SK-N-SH (cell line): Measurements from ENCODE around the gene KLHL21. TPM values are rescaled to one million over a fixed set of nuclear protein-coding genes. Genes with fewer than 3 reads are reported as not detected.

Experiments used
- CTCF ChIA-PET: fragments of 300-600, 350-600 bp; formaldehyde crosslinking; extraction: SDS; loops from one replicate; lab custom pipeline; 2021; lab: Yijun Ruan, JAX
- POLR2A ChIA-PET: fragments of 350-600 bp; sonication (Branson Sonifier 250); formaldehyde crosslinking; extraction: SDS; loops from one replicate; lab custom pipeline; 2020; ENCODE audit warnings: antibody characterized with exemption, inconsistent platforms; lab: Yijun Ruan, JAX
- DNase-seq: peaks from one replicate; pipeline ENCODE4 v3.0.0; 2012
- H2AFZ ChIP-seq: fragments of 200-600 bp; sonication (generic); 2 replicates; pipeline ENCODE4 v1.8.1; 2016; ENCODE audit warnings: antibody characterized with exemption, mild to moderate bottlenecking, low read depth
- H3F3A ChIP-seq: fragments of 200-600 bp; sonication (generic); replicated peaks from 2 replicates; pipeline ENCODE3; 2016; ENCODE audit warnings: antibody characterized with exemption, mild to moderate bottlenecking; ENCODE audit not compliant: insufficient read depth
- H3K27ac ChIP-seq, 2 experiments: fragments of 200-500 bp in 1 of 2; fragments of 200-600 bp in 1 of 2; sonication (Bioruptor generic) in 1 of 2; sonication (generic), shearing (Covaris generic) in 1 of 2; 2 replicates each; pipeline versions ENCODE4 v1.5.1 to v1.6.1; 2014 to 2016; ENCODE audit warnings: low read depth in 2 of 2, inconsistent platforms in 1 of 2, low read length in 1 of 2, mild to moderate bottlenecking in 1 of 2, mixed read lengths in 1 of 2
- H3K27me3 ChIP-seq: fragments of 200-600 bp; sonication (generic), shearing (Covaris generic); 2 replicates; pipeline ENCODE4 v1.6.1; 2016; ENCODE audit warnings: mixed run types; ENCODE audit not compliant: insufficient read depth
- H3K36me3 ChIP-seq, 2 experiments: fragments of 200-500 bp in 1 of 2; fragments of 200-600 bp in 1 of 2; sonication (Bioruptor generic) in 1 of 2; sonication (generic) in 1 of 2; replicated peaks in 1 of 2; 2 replicates each; pipeline versions ENCODE3 to v1.5.1; 2014 to 2016; ENCODE audit warnings: low read length in 1 of 2, mild to moderate bottlenecking in 1 of 2; ENCODE audit not compliant: insufficient read depth in 2 of 2, control insufficient read depth in 1 of 2
- H3K4me1 ChIP-seq, 2 experiments: fragments of 200-500 bp in 1 of 2; fragments of 200-600 bp in 1 of 2; sonication (Bioruptor generic) in 1 of 2; sonication (generic), shearing (Covaris generic) in 1 of 2; 2 replicates each; pipeline versions ENCODE4 v1.5.1 to v1.6.1; 2014 to 2016; ENCODE audit warnings: low read depth in 1 of 2, low read length in 1 of 2, mixed run types in 1 of 2; ENCODE audit not compliant: insufficient read depth in 2 of 2, control insufficient read depth in 1 of 2
- H3K4me2 ChIP-seq: fragments of 200-600 bp; sonication (generic), shearing (Covaris generic); 2 replicates; pipeline ENCODE4 v1.6.1; 2017; ENCODE audit warnings: mixed run types
- H3K4me3 ChIP-seq, 2 experiments: fragments of 200-500 bp in 1 of 2; fragments of 200-600 bp in 1 of 2; sonication (Bioruptor generic) in 1 of 2; sonication (generic), shearing (Covaris generic) in 1 of 2; 2 replicates each; pipeline versions ENCODE4 v1.5.1 to v1.8.1; 2014 to 2016; ENCODE audit warnings: low read depth in 2 of 2, inconsistent platforms in 1 of 2, low read length in 1 of 2, mild to moderate bottlenecking in 1 of 2, mixed read lengths in 1 of 2, moderate library complexity in 1 of 2
- H3K79me2 ChIP-seq: fragments of 200-600 bp; sonication (generic); 2 replicates; pipeline ENCODE4 v1.8.1; 2017; ENCODE audit warnings: mild to moderate bottlenecking; ENCODE audit not compliant: insufficient read depth
- H3K9ac ChIP-seq: fragments of 200-600 bp; sonication (generic); 2 replicates; pipeline ENCODE4 v1.6.1; 2017; ENCODE audit warnings: mixed run types
- H3K9me2 ChIP-seq: fragments of 200-600 bp; sonication (generic); 2 replicates; pipeline ENCODE4 v1.6.1; 2017; ENCODE audit warnings: mixed run types
- H3K9me3 ChIP-seq: fragments of 200-600 bp; sonication (generic); 2 replicates; pipeline ENCODE4 v1.6.1; 2017; ENCODE audit warnings: mixed run types, mild to moderate bottlenecking, moderate library complexity
- H4K20me1 ChIP-seq: fragments of 200-600 bp; sonication (generic); 2 replicates; pipeline ENCODE4 v1.6.1; 2017; ENCODE audit warnings: mild to moderate bottlenecking, mixed run types; ENCODE audit not compliant: insufficient read depth
- ELF1 ChIP-seq: IDR thresholded peaks from 2 replicates; pipeline ENCODE4 v1.4.0; 2012
- EP300 ChIP-seq, 2 experiments: IDR thresholded peaks; 2 replicates each; pipeline versions ENCODE4 v1.4.0 to v1.6.1; 2012; ENCODE audit warnings: borderline replicate concordance in 1 of 2, low read depth in 1 of 2, low read length in 1 of 2
- FOXJ3 ChIP-seq: sonication (generic); formaldehyde crosslinking; IDR thresholded peaks from 2 replicates; pipeline ENCODE4 v1.5.1; 2020; ENCODE audit warnings: mild to moderate bottlenecking, missing genetic modification reagents
- GABPA ChIP-seq: IDR thresholded peaks from 2 replicates; pipeline ENCODE4 v1.4.0; 2012; ENCODE audit warnings: low read depth, mild to moderate bottlenecking
- JUND ChIP-seq: IDR thresholded peaks from 2 replicates; pipeline ENCODE4 v1.4.0; 2012
- MEF2A ChIP-seq: IDR thresholded peaks from 2 replicates; pipeline ENCODE4 v1.4.0; 2012; ENCODE audit warnings: low read depth, borderline replicate concordance
- NFIC ChIP-seq: IDR thresholded peaks from 2 replicates; pipeline ENCODE4 v1.4.0; 2012; ENCODE audit warnings: borderline replicate concordance
- POLR2AphosphoS5 ChIP-seq: IDR thresholded peaks from 2 replicates; pipeline ENCODE4 v1.6.1; 2012; ENCODE audit warnings: low read depth, low read length
- SIN3A ChIP-seq: IDR thresholded peaks from 2 replicates; pipeline ENCODE4 v1.6.1; 2012; ENCODE audit warnings: low read depth, mild to moderate bottlenecking, low read length, moderate library complexity, borderline replicate concordance
- SMC3 ChIP-seq: IDR thresholded peaks from 2 replicates; pipeline ENCODE4 v1.6.1; 2012; ENCODE audit warnings: low read depth, low read length, improper control_type of control experiment
- TAF1 ChIP-seq: IDR thresholded peaks from 2 replicates; pipeline ENCODE4 v1.6.1; 2012; ENCODE audit warnings: low read depth, mild to moderate bottlenecking, low read length, moderate library complexity, borderline replicate concordance
- TCF12 ChIP-seq: IDR thresholded peaks from 2 replicates; pipeline ENCODE4 v1.4.0; 2012
- USF1 ChIP-seq: IDR thresholded peaks from 2 replicates; pipeline ENCODE4 v1.4.0; 2012; ENCODE audit warnings: low read depth, borderline replicate concordance
- USF2 ChIP-seq: fragments of 150-350 bp; IDR thresholded peaks from 2 replicates; pipeline ENCODE4 v1.6.1; 2017; ENCODE audit warnings: antibody characterized with exemption, low read length, low read depth, borderline replicate concordance
- YY1 ChIP-seq: IDR thresholded peaks from 2 replicates; pipeline ENCODE4 v1.4.0; 2012; ENCODE audit warnings: low read depth, mild to moderate bottlenecking
- WGBS: methylation state at CpG from one replicate; pipeline ENCODE4 v1.1.6; 2017; ENCODE audit warnings: low lambda C conversion rate; 5-methylcytosine and 5-hydroxymethylcytosine counted together
- polyA plus RNA-seq, 3 experiments: library from polyadenylated mRNA; depleted of rRNA; stranded (reverse); fragments of >200 nt; gene quantifications; 2 replicates each; pipeline ENCODE4 v1.2.3, GENCODE V29; 2012
- TF ChIP-seq, protein P1 (sequence below): IDR thresholded peaks from 2 replicates; pipeline ENCODE4 v1.6.1; 2012; ENCODE audit warnings: mild to moderate bottlenecking, low read depth, low read length, moderate library complexity
- TF ChIP-seq, protein P2 (sequence below): IDR thresholded peaks from 2 replicates; pipeline ENCODE4 v1.4.0; 2012; ENCODE audit warnings: low read depth
- TF ChIP-seq, protein P3 (sequence below): fragments of 150-350 bp; IDR thresholded peaks from 2 replicates; pipeline ENCODE4 v1.6.1; 2016; ENCODE audit warnings: mild to moderate bottlenecking, low read depth, low read length
- TF ChIP-seq, protein P4 (sequence below): IDR thresholded peaks from 2 replicates; pipeline ENCODE4 v1.4.0; 2012; ENCODE audit warnings: low read depth, borderline replicate concordance

The KLHL21 gene
- polyA plus RNA-seq, 1 of the 3 experiments (the other 2 are of a cell fraction) = 12.5 TPM

DNA sequence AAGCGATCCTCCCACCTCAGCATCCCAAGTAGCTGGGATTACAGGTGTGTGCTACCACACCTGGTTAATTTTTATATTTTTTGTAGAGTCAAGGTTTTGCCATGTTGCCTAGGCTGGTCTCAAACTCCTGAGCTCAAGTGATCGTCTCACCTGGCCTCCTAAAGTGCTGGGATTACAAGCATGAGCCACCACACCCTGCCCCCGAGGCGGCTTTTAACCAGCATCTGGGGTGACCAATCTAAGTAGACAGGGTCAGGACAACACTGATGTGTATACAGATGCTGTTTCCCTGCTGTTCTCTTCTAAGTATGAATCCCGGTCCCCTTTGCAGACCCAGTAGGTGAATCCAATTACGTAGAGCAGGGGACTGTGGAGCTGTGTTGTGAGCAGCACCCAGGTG is 45.9 kb upstream of the KLHL21 start:
- Histone ChIP-seq H3K27me3 (no peaks in the 10 kb centered on the region), H3K4me2 (no peak overlapping the region), H3K79me2 (no peaks in the 10 kb centered on the region), H3K9me3 (no peaks in the 10 kb centered on the region), H3K4me3 (no peak overlapping the region), H3K4me1 (no peaks in the 10 kb centered on the region), H4K20me1 (no peaks in the 10 kb centered on the region), H3K9me2 (no peaks in the 10 kb centered on the region), H3K36me3 (peaks cover 9 to 33% of the 10 kb centered on the region in 2 experiments), H3K27ac (no peak overlapping the region), H3K9ac (no peak overlapping the region), H3F3A (no peaks in the 10 kb centered on the region), H2AFZ (no peak overlapping the region)
- ChIA-PET CTCF (interaction anchor here (0.7 to 1.3 kb wide), 4 partner anchors 12 to 141 kb away, joined by 3 read pairs; partner anchors contain the start of gene NOL9), POLR2A (no interaction called here)
- TF ChIP-seq TCF12 (no peak), EP300 (IDR thresholded peaks at IDR 0.05; ENCODE audit: borderline replicate concordance in 1 of 2, low read depth in 1 of 2, low read length in 1 of 2) (no peak), FOXJ3 (CRISPR knock-in tag) (no peak), ELF1 (no peak), JUND (no peak), USF1 (no peak), MEF2A (no peak), USF2 (no peak), GABPA (no peak), POLR2AphosphoS5 (no peak), YY1 (no peak), TAF1 (no peak), NFIC (no peak), SIN3A (no peak), SMC3 (no peak)
- TF ChIP-seq, protein P1, sequence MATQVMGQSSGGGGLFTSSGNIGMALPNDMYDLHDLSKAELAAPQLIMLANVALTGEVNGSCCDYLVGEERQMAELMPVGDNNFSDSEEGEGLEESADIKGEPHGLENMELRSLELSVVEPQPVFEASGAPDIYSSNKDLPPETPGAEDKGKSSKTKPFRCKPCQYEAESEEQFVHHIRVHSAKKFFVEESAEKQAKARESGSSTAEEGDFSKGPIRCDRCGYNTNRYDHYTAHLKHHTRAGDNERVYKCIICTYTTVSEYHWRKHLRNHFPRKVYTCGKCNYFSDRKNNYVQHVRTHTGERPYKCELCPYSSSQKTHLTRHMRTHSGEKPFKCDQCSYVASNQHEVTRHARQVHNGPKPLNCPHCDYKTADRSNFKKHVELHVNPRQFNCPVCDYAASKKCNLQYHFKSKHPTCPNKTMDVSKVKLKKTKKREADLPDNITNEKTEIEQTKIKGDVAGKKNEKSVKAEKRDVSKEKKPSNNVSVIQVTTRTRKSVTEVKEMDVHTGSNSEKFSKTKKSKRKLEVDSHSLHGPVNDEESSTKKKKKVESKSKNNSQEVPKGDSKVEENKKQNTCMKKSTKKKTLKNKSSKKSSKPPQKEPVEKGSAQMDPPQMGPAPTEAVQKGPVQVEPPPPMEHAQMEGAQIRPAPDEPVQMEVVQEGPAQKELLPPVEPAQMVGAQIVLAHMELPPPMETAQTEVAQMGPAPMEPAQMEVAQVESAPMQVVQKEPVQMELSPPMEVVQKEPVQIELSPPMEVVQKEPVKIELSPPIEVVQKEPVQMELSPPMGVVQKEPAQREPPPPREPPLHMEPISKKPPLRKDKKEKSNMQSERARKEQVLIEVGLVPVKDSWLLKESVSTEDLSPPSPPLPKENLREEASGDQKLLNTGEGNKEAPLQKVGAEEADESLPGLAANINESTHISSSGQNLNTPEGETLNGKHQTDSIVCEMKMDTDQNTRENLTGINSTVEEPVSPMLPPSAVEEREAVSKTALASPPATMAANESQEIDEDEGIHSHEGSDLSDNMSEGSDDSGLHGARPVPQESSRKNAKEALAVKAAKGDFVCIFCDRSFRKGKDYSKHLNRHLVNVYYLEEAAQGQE = no peak
- TF ChIP-seq, protein P2, sequence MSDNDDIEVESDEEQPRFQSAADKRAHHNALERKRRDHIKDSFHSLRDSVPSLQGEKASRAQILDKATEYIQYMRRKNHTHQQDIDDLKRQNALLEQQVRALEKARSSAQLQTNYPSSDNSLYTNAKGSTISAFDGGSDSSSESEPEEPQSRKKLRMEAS = no peak
- TF ChIP-seq, protein P3, sequence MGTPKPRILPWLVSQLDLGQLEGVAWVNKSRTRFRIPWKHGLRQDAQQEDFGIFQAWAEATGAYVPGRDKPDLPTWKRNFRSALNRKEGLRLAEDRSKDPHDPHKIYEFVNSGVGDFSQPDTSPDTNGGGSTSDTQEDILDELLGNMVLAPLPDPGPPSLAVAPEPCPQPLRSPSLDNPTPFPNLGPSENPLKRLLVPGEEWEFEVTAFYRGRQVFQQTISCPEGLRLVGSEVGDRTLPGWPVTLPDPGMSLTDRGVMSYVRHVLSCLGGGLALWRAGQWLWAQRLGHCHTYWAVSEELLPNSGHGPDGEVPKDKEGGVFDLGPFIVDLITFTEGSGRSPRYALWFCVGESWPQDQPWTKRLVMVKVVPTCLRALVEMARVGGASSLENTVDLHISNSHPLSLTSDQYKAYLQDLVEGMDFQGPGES = no peak
- TF ChIP-seq, protein P4, sequence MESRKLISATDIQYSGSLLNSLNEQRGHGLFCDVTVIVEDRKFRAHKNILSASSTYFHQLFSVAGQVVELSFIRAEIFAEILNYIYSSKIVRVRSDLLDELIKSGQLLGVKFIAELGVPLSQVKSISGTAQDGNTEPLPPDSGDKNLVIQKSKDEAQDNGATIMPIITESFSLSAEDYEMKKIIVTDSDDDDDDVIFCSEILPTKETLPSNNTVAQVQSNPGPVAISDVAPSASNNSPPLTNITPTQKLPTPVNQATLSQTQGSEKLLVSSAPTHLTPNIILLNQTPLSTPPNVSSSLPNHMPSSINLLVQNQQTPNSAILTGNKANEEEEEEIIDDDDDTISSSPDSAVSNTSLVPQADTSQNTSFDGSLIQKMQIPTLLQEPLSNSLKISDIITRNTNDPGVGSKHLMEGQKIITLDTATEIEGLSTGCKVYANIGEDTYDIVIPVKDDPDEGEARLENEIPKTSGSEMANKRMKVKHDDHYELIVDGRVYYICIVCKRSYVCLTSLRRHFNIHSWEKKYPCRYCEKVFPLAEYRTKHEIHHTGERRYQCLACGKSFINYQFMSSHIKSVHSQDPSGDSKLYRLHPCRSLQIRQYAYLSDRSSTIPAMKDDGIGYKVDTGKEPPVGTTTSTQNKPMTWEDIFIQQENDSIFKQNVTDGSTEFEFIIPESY = no peak
- 89% methylated on average over 6 of the region's 6 CpGs for WGBS
- no peak for DNase-seq
